ENCODE measurements around the gene EXOC4. TPM values are rescaled to one million over a fixed set of nuclear protein-coding genes. Genes with fewer than 3 reads are reported as not detected.

Gene EXOC4
- polyA plus RNA-seq, 3 donors = 17.9 to 28.0 (median 22.3) TPM

DNA sequence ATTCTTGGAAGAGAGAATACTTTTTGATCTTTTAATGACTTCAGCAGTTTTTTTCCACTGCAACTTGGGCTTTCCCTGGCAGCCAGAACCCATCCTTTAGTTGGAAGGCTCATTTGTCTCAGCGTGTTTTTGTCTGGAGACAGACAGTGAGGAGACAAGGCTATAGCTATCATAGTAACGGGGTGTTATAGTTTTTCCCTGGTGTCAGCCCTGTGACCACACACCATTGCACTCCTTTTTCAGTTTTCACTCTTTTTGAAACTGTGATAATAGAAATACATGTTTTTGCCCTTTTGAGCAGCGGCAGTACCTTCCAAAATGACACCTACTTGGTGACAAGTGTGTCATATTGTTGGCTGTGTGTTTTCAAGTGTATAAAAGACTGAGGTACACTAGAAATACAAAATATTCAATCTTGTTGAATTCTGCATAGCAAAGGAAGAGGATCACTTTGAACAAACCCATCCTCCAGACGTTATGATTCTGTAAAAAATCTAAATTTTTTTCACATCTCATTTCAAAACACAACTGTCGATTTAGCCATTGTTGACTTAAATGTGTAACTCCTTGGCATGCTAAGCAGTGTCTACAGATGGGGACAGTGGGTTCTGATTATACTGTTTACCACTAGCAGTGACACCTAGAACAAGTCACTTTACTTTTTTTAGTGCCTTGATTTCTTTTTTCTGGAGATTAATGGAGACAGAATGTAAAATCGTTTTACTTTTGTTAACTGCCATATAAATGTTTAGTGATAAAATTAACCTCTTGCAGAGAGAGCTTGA is 130.1 kb downstream of the EXOC4 start:
- 53 to 82% (median 82%) methylated on average over 6 of the region's 6 CpGs for WGBS, 3 donors
- H3K27ac ChIP-seq (ENCODE audit: low read depth, low read length) = no peak overlapping the region

- WGBS, 3 donors = 86 to 98% (median 89%) methylated on average over 2 of the region's 2 CpGs
- H3K27ac ChIP-seq (ENCODE audit: low read depth, low read length) = no peak overlapping the region
Measured at GRCh38 chr7:133386205-133386604, 133.3 kb downstream of the EXOC4 start.

DNA sequence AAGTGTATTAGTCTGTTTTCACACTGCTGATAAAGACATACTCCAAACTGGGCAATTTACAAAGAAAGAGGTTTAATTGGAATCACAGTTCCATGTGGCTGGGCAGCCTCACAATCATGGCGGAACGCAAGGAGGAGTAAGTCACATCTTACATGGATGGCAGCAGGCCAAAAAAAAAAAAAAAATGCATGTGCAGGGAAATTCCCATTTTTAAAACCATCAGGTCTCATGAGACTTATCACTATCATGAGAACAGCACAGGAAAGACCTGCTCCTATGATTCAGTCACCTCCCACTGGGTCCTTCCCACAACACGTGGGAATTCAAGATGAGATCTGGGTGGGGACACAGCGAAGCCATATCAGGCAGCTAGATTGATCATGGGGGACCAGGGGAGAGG is 136.8 kb downstream of the EXOC4 start:
- WGBS, 3 donors = 87 to 94% (median 91%) methylated on average over 4 of the region's 4 CpGs

GRCh38 chr7:133391206-133391605 is 138.3 kb downstream of the EXOC4 start:
- 82 to 94% (median 89%) methylated on average over 11 of the region's 11 CpGs for WGBS, 3 donors
- H3K27ac ChIP-seq (ENCODE audit: low read depth, low read length) = no peak overlapping the region

More for the DNA sequence above, 136.8 kb downstream of the EXOC4 start:
- no peak overlapping the region for H3K27ac ChIP-seq (ENCODE audit: low read depth, low read length)

GRCh38 chr7:133394369-133394768 is 141.5 kb downstream of the EXOC4 start:
- 45 to 79% (median 60%) methylated on average over 1 of the region's 1 CpG for WGBS, 3 donors

DNA sequence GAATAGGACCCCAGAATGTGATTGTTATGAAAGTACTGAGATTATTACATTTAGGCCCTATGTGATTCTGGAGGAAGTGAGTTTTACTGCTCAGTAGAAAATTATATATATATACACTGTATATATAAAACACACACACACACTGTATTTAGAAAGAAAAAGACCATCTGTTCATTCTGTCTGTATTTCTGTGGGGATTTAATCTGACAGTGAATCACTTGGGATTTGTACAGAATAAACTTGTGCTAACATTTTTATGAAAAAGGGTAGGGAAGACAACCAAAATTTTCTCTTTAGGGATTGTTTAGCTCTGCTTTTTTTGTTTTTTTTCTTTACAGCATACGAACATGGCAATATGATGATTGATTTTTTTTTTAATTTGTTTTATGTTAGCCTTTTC is 142.7 kb downstream of the EXOC4 start:
- 58 to 82% (median 71%) methylated on average over 1 of the region's 1 CpG for WGBS, 3 donors
- no peak overlapping the region for H3K27ac ChIP-seq (ENCODE audit: low read depth, low read length)

More at GRCh38 chr7:133394369-133394768, 141.5 kb downstream of the EXOC4 start:
- no peak overlapping the region for H3K27ac ChIP-seq (ENCODE audit: low read depth, low read length)

DNA sequence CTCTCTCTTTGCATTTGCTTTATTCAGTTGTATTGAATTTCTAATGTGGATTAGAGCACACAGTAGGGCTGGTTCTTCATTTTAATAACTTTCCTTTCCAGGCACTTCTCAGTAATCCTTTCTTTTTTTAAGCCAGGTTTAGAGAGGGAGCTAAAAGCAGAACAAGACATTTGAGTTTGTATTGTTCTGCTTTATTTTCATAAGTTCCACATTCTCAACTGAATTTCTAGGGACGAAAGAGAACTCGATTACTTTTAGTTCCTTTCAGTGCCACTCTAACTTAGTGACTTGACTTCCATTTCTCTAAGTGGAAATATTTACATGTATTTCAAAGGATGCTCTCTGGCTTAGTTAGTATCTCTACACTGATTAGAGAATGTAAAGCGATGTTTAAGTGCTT is 145.6 kb downstream of the EXOC4 start:
- H3K27ac ChIP-seq (ENCODE audit: low read depth, low read length) = no peak overlapping the region
- 67 to 96% (median 78%) methylated on average over 3 of the region's 3 CpGs for WGBS, 3 donors

GRCh38 chr7:133401225-133401624 is 148.3 kb downstream of the EXOC4 start:
- no peak overlapping the region for H3K27ac ChIP-seq (ENCODE audit: low read depth, low read length)
- 91 to 97% (median 93%) methylated on average over 1 of the region's 1 CpG for WGBS, 3 donors

DNA sequence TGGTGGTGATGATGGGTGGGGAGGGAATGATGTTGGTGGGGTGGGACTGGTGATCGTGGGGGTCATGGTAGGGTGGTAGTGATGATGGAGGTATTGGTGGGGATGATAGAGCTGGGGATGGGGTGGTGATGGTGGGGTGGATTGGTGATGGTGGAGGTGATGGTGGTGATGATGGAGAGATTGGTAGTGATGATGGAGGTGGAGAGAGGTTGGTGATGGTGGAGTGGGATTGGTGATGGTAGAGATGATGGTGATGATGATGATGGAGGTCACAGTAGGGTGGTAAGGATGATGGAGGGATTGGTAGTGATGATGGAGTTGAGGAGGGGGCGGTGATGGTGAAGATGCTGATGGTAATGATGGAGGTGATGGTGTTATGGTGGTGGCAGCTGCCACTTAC is 155.3 kb downstream of the EXOC4 start:
- WGBS, 3 donors = 99 to 100% (median 100%) methylated on average over 2 of the region's 2 CpGs

DNA sequence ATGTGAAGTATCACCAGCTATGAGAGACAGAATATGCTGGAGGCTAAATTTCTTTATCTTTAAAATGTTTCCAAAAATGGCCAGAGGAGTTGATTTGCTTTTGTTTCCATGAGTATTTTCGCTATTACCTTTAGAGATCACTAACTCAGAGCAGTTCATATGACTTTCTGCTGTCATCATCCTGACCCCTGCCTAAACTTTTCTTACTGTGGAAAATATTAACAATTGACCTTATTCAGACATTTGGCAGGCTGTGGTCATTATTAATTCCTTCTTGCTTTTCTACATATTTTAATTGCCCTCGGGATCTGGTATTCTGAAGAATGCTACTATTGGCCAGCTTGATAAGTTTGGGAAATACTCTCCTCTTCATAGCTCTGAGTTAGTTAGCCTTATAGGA is 156.5 kb downstream of the EXOC4 start:
- 58 to 66% (median 66%) methylated on average over 2 of the region's 2 CpGs for WGBS, 3 donors
- no peak overlapping the region for H3K27ac ChIP-seq (ENCODE audit: low read depth, low read length)

More for the DNA sequence above, 155.3 kb downstream of the EXOC4 start:
- H3K27ac ChIP-seq (ENCODE audit: low read depth, low read length) = no peak overlapping the region

GRCh38 chr7:133409966-133410365 is 157.1 kb downstream of the EXOC4 start:
- H3K27ac ChIP-seq (ENCODE audit: low read depth, low read length) = no peak overlapping the region
- 87 to 93% (median 88%) methylated on average over 1 of the region's 1 CpG for WGBS, 3 donors

DNA sequence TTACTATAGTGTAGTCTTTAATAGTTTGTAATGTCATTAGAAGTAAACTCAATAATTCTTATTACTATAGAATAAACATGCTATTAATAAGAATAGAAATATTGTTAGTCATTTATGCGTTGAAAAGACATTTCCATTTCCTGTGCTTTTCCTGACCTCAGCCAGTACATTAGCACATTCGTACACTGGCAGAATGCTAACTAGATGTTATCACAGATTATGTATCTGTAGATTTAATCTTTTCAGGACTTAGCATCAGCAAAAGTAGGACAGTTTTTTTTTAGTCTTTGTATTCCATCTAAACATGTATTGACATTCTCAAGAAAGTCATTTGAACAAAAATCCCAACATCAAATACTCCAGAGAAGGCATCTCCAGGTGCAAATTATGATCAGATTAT is 158.5 kb downstream of the EXOC4 start:
- 43 to 84% (median 55%) methylated on average over 2 of the region's 2 CpGs for WGBS, 3 donors
- H3K27ac ChIP-seq (ENCODE audit: low read depth, low read length) = no peak overlapping the region

DNA sequence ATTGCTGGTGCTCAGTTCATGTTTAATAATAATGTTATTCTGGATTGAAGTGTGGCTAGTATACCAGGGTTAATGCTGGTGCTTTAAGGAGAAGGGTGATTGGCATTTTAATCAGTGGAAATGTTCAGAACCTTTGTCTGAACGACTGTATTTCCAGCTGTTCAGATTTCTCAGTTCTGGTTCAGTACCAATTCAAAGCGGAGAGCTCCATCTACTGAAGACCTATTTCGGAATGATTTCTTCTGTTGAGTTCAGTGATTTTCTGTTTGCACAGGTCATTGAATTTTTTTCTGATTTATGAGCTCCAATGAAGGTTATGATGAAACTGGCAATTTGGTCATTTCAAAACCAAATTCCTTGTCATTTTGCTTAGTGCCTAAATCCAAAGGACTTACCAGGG is 160.1 kb downstream of the EXOC4 start:
- H3K27ac ChIP-seq (ENCODE audit: low read depth, low read length) = no peak overlapping the region
- 30 to 83% (median 79%) methylated on average over 3 of the region's 3 CpGs for WGBS, 3 donors

DNA sequence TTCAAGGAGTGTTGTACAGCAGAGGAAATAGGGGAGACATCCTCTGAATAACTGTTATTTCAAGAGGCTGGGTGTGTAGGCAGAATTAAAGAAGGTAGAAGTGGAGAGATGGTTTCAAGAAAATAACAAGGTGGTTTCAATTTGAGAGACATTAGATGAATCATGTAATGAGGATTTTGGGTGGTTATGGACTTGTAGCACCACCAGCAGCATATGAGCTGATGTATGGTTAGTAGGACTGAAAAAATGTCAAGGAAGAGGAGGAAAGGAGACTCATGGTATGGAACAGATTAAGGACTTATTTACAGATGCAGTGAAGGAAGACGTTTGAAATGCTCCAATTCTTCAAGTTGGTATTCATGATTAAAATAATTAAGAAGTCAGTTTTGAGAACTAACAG is 166.2 kb downstream of the EXOC4 start:
- H3K27ac ChIP-seq (ENCODE audit: low read depth, low read length) = no peak overlapping the region
- 48 to 83% (median 78%) methylated on average over 1 of the region's 1 CpG for WGBS, 3 donors

DNA sequence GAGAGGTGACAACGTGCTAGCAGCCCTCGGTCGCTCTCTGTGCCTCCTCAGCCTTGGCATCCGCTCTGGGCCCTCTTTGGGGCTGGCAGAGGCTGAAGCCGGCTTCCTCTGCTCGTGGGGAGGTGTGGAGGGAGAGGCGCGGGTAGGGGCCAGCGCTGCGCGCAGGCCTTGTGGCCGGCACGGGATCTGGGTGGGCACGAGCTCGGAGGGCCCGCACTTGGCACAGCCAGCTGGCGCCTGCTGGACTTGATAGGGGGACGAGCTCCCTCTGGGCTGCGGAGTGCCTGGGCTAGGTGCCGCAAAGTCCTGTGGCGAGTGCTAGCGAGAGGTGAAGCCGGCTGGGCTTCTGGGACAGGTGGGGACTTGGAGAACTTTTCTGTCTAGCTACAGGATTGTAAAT is 170.7 kb downstream of the EXOC4 start:
- no peak overlapping the region for H3K27ac ChIP-seq (ENCODE audit: low read depth, low read length)
- WGBS, 3 donors = 96 to 99% (median 96%) methylated on average over 23 of the region's 23 CpGs

GRCh38 chr7:133428326-133428725 is 175.4 kb downstream of the EXOC4 start:
- H3K27ac ChIP-seq (ENCODE audit: low read depth, low read length) = no peak overlapping the region
- WGBS, 3 donors = 91 to 95% (median 92%) methylated on average over 2 of the region's 2 CpGs

DNA sequence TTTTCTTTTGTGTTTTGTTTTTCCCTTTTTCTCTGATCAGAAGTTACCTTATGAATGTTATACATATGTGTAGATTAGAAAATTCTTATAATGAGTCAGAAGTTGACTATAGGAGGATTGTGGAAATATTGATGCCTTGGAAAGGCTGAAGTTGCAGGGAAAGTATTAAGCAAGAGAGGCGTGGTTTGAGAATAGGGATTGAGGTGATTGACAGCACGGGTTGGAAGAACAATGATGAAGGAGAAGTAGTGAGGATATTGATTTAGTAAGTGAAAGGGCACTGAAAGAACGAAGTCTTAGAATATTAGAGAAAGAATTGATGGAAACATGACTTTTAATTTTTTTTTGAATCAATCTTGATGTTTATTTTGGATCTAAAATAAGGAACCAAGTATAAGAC is 176.0 kb downstream of the EXOC4 start:
- no peak overlapping the region for H3K27ac ChIP-seq (ENCODE audit: low read depth, low read length)
- 88 to 96% (median 91%) methylated on average over 3 of the region's 3 CpGs for WGBS, 3 donors

DNA sequence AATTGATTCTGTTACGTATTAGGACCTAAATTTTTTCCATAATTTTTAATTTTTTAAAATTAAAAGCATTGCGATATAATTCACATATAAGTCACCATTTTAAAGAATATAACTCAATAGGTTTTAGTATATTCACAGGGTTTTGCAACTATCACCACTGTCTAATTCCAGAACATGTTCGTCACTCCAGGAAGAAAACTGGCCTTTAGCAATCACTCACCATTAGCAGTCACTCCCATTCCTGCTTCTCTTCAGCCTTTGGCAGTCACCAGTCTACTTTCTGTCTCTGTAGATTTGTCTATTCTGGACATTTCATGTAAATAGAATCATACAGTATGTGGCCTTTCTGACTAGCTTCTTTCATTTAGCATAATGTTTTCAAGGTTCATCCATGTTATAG is 176.5 kb downstream of the EXOC4 start:
- 88 to 94% (median 91%) methylated on average over 3 of the region's 3 CpGs for WGBS, 3 donors
- H3K27ac ChIP-seq (ENCODE audit: low read depth, low read length) = no peak overlapping the region

DNA sequence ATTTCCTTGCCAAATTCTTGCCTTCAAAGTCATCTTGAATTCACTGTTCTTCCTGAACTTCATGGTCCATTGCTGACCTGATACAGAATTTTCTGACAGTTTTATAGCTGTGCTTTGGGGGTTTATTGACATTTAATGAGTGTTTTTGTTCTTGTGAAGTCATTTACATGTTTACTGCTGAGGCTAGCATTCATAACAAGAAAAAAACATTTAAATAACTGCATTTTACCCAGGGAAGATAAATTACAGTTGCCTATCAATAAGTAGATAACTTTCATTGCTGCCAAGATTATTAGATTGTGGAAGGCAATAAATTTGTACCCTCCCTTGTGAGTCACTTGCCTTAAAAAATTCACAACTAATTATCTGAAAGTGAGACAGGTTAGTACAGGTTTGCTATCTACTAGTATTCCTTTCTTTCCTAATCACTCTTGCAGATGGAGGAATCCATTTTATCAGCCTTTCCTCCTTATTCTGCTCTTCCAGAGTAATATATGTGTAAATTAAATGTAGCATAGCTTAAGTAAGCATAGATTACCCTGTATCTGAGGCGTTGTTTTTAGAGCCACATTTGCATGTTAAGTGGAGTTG is 178.4 kb downstream of the EXOC4 start:
- no peak overlapping the region for H3K27ac ChIP-seq (ENCODE audit: low read depth, low read length)
- WGBS, 3 donors = 84 to 100% (median 88%) methylated on average over 1 of the region's 1 CpG
